ENCODE data around the gene TPH1. TPM values are rescaled to one million over a fixed set of nuclear protein-coding genes. Genes with fewer than 3 reads are reported as not detected.

The TPH1 gene
- total RNA-seq, 1 donor from 2014 or later: not detected

DNA sequence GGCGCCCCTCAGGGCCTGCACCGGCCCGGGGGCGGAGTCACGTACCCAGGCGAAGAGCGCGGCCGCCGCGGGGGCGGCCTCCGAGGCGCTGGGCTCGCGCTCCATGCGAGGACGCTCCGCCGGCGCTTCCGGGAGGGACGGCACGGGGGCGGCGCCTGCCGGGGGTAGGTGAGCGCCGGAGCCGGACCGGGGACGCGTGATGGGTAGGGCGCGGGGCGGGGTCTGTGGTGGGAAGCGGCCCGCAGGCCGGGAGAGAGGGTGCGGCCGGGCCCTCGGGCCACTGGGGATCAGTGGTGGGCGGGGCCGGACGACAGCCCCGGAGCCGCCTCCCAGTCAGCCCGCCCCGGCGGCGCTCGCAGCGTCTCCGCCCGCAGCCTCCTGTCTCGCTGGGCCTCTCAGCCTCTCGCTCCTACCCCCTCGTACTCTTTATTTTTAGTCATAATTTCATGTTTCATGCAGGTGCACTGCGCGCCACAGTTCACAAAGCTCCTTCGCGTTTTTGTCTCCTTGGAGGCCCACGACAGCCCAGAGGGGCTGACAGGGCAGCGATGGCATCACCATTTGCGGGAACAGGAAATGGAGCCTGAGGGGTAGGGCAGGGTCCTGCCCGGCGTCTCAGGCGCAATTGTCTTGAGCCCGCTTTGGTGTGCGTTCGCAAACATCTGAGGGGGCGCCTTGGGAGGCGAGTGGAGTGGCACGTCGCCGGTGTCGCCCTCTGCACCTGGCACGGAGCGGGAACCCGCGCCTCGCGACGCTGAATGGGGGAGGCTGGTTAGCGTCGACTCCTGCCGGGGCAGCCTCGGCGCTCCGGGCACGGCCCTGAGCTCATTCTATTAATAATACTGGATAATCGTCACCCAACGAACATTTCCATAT is 32.9 kb downstream of the TPH1 start, which contains the start of gene SERGEF:
TSS of gene SERGEF (minus strand) at position 142 of the 876 bp plus-strand sequence. CDS start at position 105, 37 bp downstream.
- peak within 1 kb of the TSS; percentile 83 for H3K4me3 ChIP-seq (ENCODE audit: low read depth, low read length)
- TF ChIP-seq, protein P1, sequence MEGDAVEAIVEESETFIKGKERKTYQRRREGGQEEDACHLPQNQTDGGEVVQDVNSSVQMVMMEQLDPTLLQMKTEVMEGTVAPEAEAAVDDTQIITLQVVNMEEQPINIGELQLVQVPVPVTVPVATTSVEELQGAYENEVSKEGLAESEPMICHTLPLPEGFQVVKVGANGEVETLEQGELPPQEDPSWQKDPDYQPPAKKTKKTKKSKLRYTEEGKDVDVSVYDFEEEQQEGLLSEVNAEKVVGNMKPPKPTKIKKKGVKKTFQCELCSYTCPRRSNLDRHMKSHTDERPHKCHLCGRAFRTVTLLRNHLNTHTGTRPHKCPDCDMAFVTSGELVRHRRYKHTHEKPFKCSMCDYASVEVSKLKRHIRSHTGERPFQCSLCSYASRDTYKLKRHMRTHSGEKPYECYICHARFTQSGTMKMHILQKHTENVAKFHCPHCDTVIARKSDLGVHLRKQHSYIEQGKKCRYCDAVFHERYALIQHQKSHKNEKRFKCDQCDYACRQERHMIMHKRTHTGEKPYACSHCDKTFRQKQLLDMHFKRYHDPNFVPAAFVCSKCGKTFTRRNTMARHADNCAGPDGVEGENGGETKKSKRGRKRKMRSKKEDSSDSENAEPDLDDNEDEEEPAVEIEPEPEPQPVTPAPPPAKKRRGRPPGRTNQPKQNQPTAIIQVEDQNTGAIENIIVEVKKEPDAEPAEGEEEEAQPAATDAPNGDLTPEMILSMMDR (conservative IDR thresholded peaks at IDR 0.05; ENCODE audit: low read depth, low read length): no peak
- DNase-seq (ENCODE audit: low read depth): peak; percentile 15

DNA sequence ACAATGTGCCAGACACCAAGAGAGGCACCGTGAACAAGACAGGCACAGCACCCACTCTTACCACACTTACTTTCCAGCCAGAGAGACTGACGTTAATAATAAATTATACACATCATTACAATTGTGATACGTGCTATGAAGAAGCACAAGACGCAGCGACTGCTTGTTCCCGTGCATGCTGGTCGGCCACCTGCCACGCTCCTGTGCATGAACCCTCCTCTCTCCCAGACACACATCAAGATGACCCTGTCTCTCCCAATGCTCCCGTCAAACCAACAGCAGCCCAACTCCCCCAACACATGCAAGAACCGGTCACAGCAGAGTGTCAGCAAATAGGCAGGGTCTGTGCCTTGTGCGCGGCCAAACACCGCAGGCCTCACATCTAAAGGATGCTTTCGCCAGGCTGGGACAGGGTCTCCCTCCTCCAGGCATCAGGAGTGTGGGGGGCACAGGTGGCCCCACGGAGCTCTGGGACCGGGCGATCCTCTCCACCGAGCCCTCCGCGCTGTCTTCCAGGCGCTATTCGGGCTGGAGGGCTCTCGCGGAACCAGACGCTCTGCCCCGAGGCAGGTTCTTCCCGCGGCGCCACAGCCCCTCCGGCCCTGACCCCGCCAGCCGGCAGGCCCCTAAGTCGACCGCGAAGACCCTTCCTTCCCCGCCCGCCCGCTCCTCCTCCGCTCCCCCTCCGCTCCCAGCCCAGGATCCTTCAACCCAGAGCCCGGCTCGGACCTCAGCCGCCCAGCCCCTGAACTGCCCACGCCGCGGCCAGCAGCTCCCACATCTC is 33.8 kb downstream of the TPH1 start:
- H3K4me3 ChIP-seq (ENCODE audit: low read depth, low read length): peak overlapping the region; percentile 83
- DNase-seq (ENCODE audit: low read depth): no peak
- TF ChIP-seq, protein P1 (conservative IDR thresholded peaks at IDR 0.05; ENCODE audit: low read depth, low read length): no peak

- DNase-seq (ENCODE audit: low read depth): no peak
- peak overlapping the region; percentile 83 for H3K4me3 ChIP-seq (ENCODE audit: low read depth, low read length)
- TF ChIP-seq, protein P1 (conservative IDR thresholded peaks at IDR 0.05; ENCODE audit: low read depth, low read length): no peak
Measured at GRCh38 chr11:18011633-18012032, 34.4 kb downstream of the TPH1 start.

- no peak for DNase-seq (ENCODE audit: low read depth)
- TF ChIP-seq, protein P1 (conservative IDR thresholded peaks at IDR 0.05; ENCODE audit: low read depth, low read length): no peak
- no peak overlapping the region for H3K4me3 ChIP-seq (ENCODE audit: low read depth, low read length)
Measured at GRCh38 chr11:18010977-18011586, 35.0 kb downstream of the TPH1 start.

DNA sequence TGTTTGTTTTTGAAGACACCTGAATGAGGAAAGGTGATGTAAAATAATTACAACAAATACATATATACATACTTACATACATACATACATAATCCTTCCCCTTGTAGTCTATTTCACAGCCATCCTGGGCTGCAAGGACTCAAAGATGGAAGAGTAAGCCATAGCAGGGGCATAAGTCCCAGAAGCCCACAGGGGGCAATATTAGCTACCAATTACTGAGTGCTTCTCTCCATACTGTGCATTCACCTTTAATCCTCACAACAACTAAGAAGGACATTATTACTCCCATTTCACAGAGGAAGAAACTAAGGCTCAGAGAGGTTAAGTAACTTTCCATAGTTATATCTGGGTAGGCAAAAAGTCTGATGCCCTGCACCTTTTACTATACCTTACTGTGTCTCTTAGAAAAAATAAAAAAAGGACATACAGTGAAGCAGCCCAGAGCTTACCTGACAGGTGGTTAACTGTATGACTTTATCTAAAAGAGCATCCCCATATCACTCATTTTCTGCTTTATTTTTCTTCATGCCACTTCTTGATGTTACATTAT is 35.9 kb downstream of the TPH1 start:
- DNase-seq (ENCODE audit: low read depth): no peak
- TF ChIP-seq, protein P1 (conservative IDR thresholded peaks at IDR 0.05; ENCODE audit: low read depth, low read length): peak; percentile 10
- H3K4me3 ChIP-seq (ENCODE audit: low read depth, low read length): no peak overlapping the region

DNA sequence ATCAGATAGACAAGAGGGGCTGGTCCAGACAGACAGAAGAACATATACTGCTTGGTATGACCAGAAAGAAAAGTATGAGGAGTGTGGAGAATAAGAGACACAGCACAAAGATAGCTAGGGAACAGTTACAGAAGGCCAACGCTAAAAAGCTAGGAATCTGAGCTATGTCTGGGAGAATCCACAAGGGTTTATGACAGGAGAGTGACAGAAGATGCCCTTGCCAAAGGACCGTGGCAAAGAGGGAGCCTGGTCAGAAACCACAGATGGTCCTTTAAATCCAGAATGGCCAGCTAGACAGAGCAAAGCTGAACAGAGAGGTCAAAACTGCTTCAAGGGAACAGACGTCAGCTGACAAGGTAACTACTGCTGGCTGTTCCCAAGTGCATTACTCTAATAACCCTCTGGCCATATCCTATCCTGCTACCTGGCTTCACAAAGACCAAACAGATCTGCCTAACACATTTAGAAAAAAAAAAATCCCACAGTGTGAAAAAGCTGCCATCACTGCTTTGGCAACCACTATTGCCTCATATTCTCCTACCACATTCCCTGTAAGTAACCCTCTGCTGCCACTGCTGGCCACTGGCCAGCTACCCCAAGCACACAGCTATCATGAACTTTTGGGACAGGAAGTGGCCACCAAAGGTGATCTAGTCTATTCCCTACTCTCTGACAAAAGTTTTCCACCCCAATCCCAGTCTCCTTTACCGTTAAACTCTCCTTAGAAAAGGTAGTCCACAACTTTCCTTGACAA is 40.5 kb downstream of the TPH1 start:
- TF ChIP-seq, protein P1 (conservative IDR thresholded peaks at IDR 0.05; ENCODE audit: low read depth, low read length): peak; percentile 13
- peak; percentile 23 for DNase-seq (ENCODE audit: low read depth)
- H3K4me3 ChIP-seq (ENCODE audit: low read depth, low read length): no peak overlapping the region
